GM21381 (cell line): ENCODE measurements around the gene GPR183.

Source experiments
- ATAC-seq: cut with Tn5 transposase; IDR thresholded peaks from one replicate; pipeline ENCODE4 v1.9.1; 2021; ENCODE audit warnings: mild to moderate bottlenecking, moderate library complexity; ENCODE audit not compliant: unreplicated experiment

The GPR183 gene

GRCh38 chr13:99307247-99307646, at the start of gene GPR183:
Gene GPR183 (minus strand): TSS chr13:99307399. CDS start chr13:99296145, 11,254 bp downstream.
- peak; percentile 56 for ATAC-seq

- ATAC-seq, result peak; percentile 37
Measured at GRCh38 chr13:99356262-99357091, 49.3 kb upstream of the GPR183 start.

GRCh38 chr13:99356012-99356261, 48.7 kb upstream of the GPR183 start:
- ATAC-seq, result no peak

- no peak for ATAC-seq
Measured at GRCh38 chr13:99355267-99356011, 48.2 kb upstream of the GPR183 start.

GRCh38 chr13:99354371-99354951, 47.3 kb upstream of the GPR183 start:
- no peak for ATAC-seq

- ATAC-seq, result no peak
Measured at GRCh38 chr13:99353836-99354235, 46.6 kb upstream of the GPR183 start.

- ATAC-seq, result no peak
Measured at GRCh38 chr13:99353246-99353600, 46.0 kb upstream of the GPR183 start.

- ATAC-seq, result no peak
Measured at GRCh38 chr13:99352351-99353245, 45.4 kb upstream of the GPR183 start.

- ATAC-seq, result peak; percentile 40
Measured at GRCh38 chr13:99351772-99352171, 44.6 kb upstream of the GPR183 start.

- no peak for ATAC-seq
Measured at GRCh38 chr13:99350191-99350590, 43.0 kb upstream of the GPR183 start.

- no peak for ATAC-seq
Measured at GRCh38 chr13:99347911-99348451, 40.8 kb upstream of the GPR183 start.

- no peak for ATAC-seq
Measured at GRCh38 chr13:99347335-99347878, 40.2 kb upstream of the GPR183 start.

- ATAC-seq, result no peak
Measured at GRCh38 chr13:99346335-99347042, 39.3 kb upstream of the GPR183 start.

GRCh38 chr13:99345345-99345744, 38.1 kb upstream of the GPR183 start:
- no peak for ATAC-seq

- ATAC-seq, result no peak
Measured at GRCh38 chr13:99344610-99345208, 37.5 kb upstream of the GPR183 start.

- ATAC-seq, result no peak
Measured at GRCh38 chr13:99342723-99343315, 35.6 kb upstream of the GPR183 start.

- ATAC-seq, result no peak
Measured at GRCh38 chr13:99341969-99342722, 34.9 kb upstream of the GPR183 start.

GRCh38 chr13:99340638-99341037, 33.4 kb upstream of the GPR183 start:
- ATAC-seq, result no peak
